ENCODE results near the gene CDK2. TPM values are rescaled to one million over a fixed set of nuclear protein-coding genes. Genes with fewer than 3 reads are reported as not detected.

CDK2 gene
- total RNA-seq, 1 donor from 2014 or later, result 9.4 TPM

DNA sequence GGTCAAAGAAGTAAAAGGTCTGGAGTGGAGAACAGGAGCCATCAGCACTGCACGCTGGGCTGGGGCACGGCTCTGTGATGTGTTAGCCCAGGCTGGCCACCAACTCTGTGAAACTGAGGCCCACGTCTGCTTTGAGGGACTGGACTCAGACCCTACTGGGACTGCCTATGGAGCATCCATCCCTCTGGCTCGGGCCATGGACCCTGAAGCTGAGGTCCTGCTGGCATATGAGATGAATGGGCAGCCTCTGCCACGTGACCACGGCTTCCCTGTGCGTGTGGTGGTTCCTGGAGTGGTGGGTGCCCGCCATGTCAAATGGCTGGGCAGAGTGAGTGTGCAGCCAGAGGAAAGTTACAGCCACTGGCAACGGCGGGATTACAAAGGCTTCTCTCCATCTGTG is 37.6 kb downstream of the CDK2 start:
- Histone ChIP-seq H3K27ac (ENCODE audit: low read depth, low read length) (no peak overlapping the region), H3K4me1 (ENCODE audit: control insufficient read depth in 3 of 3, insufficient read depth in 3 of 3, low read length in 3 of 3) (peaks cover 2 to 9% (median 5%) of the 10 kb centered on the region in 3 donors), H3K9me3 (ENCODE audit: control insufficient read depth in 3 of 3, low read length in 3 of 3) (no peaks in the 10 kb centered on the region), H3K4me3 (ENCODE audit: low read length in 3 of 3) (no peak overlapping the region), H3K36me3 (ENCODE audit: control insufficient read depth in 3 of 3, insufficient read depth in 3 of 3, low read length in 3 of 3) (peaks cover 20 to 23% (median 21%) of the 10 kb centered on the region in 3 donors), H3K9ac (ENCODE audit: low read depth in 1 of 3, low read length in 3 of 3) (no peak overlapping the region), H3K27me3 (ENCODE audit: control insufficient read depth in 3 of 3, insufficient read depth in 3 of 3, low read length in 3 of 3) (no peaks in the 10 kb centered on the region)

DNA sequence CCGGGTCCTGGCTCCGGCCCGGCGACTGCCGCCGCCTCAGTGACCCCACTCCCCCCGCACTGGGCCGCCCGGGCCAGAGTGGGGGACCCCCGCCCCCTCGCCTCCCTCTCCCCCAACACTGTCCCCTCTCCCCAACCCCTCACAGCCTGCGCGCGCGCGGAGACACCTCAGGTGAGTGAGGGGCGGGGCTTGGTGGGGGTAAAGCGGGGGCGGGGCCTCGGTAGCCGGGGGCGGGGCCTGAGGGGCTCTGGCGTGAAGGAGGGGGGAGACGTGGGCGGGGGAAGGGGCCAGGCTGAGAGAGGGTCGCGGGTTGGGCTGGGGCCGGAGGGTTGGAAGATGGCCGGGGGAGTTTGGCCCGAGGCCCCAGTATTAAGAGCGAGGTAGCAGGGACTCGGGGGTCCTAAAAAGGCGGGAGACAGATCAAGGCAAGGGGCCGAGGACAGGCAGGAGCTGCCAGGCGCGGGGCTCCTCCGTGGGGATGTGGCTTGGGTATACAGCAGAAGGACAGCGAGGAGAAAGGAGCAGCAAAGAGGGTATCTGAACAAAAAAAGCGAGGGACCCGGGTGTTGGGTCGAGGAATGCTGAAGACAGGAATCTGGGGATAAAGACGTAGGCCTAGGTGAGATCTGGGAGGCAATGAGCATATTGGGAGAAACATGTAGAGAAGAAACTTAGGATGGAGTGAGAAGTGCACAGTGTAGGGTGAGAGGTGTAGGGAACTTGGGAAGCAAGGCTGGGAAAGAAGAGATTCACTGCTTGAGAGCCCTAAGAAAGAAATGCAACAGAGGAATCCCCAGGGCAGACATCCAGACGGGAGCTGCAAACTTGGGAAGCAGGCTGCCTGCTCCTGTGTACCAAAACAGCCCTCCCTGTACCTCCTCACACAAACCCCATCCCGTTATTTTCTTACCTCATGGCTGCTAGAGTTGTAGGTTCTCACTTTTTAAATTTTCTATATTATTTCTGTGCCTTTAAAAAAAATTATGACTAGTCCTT is 41.2 kb downstream of the CDK2 start:
- H3K4me3 ChIP-seq (ENCODE audit: low read length in 3 of 3), result peak overlapping the region; percentile 92 to 97 (median 92)
- H3K27ac ChIP-seq (ENCODE audit: low read depth, low read length), result peak overlapping the region; percentile 79

DNA sequence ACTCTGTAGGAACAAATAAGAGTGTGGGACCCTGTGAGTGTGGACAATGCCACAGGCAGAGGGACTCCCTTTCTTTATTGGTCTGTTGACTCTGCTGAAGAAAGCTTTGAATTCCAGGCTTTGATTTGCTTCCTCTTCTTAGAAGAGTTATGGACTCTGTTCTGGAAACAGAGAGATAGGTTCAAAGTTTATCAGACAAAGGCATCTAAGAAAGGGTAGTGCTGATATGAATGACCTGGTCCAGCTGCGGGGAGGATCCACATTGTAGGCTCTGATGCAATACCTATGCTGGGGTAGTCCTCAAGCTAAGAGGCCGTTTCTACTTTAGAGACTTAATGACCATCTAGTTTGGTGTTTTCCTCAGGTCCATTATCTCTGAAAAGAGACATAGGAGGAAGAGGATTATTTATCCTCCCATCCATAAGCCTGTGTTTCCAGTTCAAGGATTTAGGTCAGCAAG is 43.5 kb downstream of the CDK2 start:
- H3K4me1 ChIP-seq (ENCODE audit: control insufficient read depth in 3 of 3, insufficient read depth in 3 of 3, low read length in 3 of 3), result peaks cover 2 to 9% (median 5%) of the 10 kb centered on the region in 3 donors
- no peak overlapping the region for H3K4me3 ChIP-seq (ENCODE audit: low read length in 3 of 3)
- H3K9me3 ChIP-seq (ENCODE audit: control insufficient read depth in 3 of 3, low read length in 3 of 3), result no peaks in the 10 kb centered on the region
- H3K27ac ChIP-seq (ENCODE audit: low read depth, low read length), result no peak overlapping the region
- H3K9ac ChIP-seq (ENCODE audit: low read depth in 1 of 3, low read length in 3 of 3), result no peak overlapping the region
- no peaks in the 10 kb centered on the region for H3K27me3 ChIP-seq (ENCODE audit: control insufficient read depth in 3 of 3, insufficient read depth in 3 of 3, low read length in 3 of 3)
- peaks cover 3 to 9% (median 4%) of the 10 kb centered on the region in 3 donors for H3K36me3 ChIP-seq (ENCODE audit: control insufficient read depth in 3 of 3, insufficient read depth in 3 of 3, low read length in 3 of 3)

More for the DNA sequence above, 41.2 kb downstream of the CDK2 start:
- Histone ChIP-seq H3K36me3 (ENCODE audit: control insufficient read depth in 3 of 3, insufficient read depth in 3 of 3, low read length in 3 of 3) (peaks cover 14 to 25% (median 18%) of the 10 kb centered on the region in 3 donors), H3K4me1 (ENCODE audit: control insufficient read depth in 3 of 3, insufficient read depth in 3 of 3, low read length in 3 of 3) (peaks cover 2 to 9% (median 5%) of the 10 kb centered on the region in 3 donors), H3K9ac (ENCODE audit: low read depth in 1 of 3, low read length in 3 of 3) (peak overlapping the region; percentile 75 to 90 (median 76)), H3K27me3 (ENCODE audit: control insufficient read depth in 3 of 3, insufficient read depth in 3 of 3, low read length in 3 of 3) (no peaks in the 10 kb centered on the region), H3K9me3 (ENCODE audit: control insufficient read depth in 3 of 3, low read length in 3 of 3) (no peaks in the 10 kb centered on the region)

DNA sequence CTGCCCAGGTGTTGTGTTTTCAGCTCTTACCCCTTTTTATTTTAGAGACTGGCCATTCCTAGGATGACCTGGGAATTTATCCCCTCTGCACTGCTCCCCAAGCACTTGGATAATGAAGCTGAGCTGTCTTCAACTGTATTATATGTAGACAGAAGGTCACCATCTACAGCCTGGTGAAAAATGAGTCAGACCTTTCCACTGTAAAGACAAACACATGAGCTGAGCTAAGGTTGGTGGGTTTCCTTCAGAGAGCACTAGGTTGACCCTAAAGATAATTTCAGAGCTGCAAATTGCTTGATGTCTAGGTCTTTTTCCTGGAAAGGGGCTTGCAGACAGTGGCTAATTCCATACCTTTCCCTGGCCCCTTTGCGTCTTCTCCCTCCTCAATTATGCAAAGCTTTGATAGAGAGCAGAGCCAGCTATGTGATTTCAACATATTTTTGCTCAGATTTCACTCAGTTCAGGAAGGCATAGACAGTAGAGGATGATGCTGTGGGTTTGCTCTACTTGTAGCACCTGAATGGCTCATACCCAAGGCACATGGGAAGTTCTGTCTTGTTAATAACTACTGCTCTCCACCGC is 45.0 kb downstream of the CDK2 start:
- H3K9me3 ChIP-seq (ENCODE audit: control insufficient read depth in 3 of 3, low read length in 3 of 3), result no peaks in the 10 kb centered on the region
- H3K36me3 ChIP-seq (ENCODE audit: control insufficient read depth in 3 of 3, insufficient read depth in 3 of 3, low read length in 3 of 3), result peaks cover 3 to 9% (median 4%) of the 10 kb centered on the region in 3 donors
- H3K4me3 ChIP-seq (ENCODE audit: low read length in 3 of 3), result no peak overlapping the region
- H3K27ac ChIP-seq (ENCODE audit: low read depth, low read length), result no peak overlapping the region
- peaks cover 2 to 9% (median 5%) of the 10 kb centered on the region in 3 donors for H3K4me1 ChIP-seq (ENCODE audit: control insufficient read depth in 3 of 3, insufficient read depth in 3 of 3, low read length in 3 of 3)
- H3K9ac ChIP-seq (ENCODE audit: low read depth in 1 of 3, low read length in 3 of 3), result no peak overlapping the region
- H3K27me3 ChIP-seq (ENCODE audit: control insufficient read depth in 3 of 3, insufficient read depth in 3 of 3, low read length in 3 of 3), result no peaks in the 10 kb centered on the region

DNA sequence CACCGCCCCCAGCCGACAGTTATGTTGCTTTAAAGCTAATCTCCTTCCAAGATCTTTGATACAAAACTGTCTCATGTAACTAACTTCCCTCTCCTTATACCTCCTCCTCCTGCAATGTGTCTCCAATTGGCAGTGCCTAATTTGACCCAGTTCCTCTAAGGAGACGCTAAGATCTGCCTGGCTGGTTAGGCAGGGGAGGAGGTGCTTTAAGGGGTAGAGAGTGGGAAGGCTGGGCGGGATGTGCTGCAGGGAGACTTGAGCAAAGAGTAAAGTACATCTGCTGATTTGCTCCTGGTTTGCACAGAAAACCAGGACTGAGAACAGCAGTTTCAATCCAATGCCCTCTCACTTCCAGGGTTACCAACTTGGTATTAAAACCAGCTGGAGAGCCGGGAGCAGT is 46.9 kb downstream of the CDK2 start:
- no peaks in the 10 kb centered on the region for H3K9me3 ChIP-seq (ENCODE audit: control insufficient read depth in 3 of 3, low read length in 3 of 3)
- H3K9ac ChIP-seq (ENCODE audit: low read depth in 1 of 3, low read length in 3 of 3), result no peak overlapping the region
- H3K27ac ChIP-seq (ENCODE audit: low read depth, low read length), result no peak overlapping the region
- no peaks in the 10 kb centered on the region for H3K4me1 ChIP-seq (ENCODE audit: control insufficient read depth in 3 of 3, insufficient read depth in 3 of 3, low read length in 3 of 3)
- H3K36me3 ChIP-seq (ENCODE audit: control insufficient read depth in 3 of 3, insufficient read depth in 3 of 3, low read length in 3 of 3), result peaks cover 4 to 14% (median 5%) of the 10 kb centered on the region in 3 donors
- H3K4me3 ChIP-seq (ENCODE audit: low read length in 3 of 3), result no peak overlapping the region
- no peaks in the 10 kb centered on the region for H3K27me3 ChIP-seq (ENCODE audit: control insufficient read depth in 3 of 3, insufficient read depth in 3 of 3, low read length in 3 of 3)

DNA sequence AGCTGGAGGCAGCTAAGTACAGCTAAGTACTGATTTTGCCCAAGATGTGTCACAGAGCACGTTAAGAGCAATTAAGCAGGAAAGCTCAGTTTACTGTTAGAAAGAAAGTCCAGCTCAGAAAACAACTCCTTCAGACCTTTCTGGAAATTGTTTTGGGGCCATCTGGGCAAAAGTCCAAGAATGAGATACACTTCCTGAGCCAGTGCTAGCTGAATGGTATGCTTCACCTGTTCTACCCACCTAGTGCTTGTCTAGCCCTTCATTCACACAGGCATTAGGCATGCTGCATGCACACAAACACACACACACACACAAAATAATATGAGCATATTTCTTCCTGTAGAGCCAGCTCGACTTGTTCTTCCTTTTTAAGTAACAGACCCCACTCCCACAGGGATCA is 47.6 kb downstream of the CDK2 start:
- Histone ChIP-seq H3K27ac (ENCODE audit: low read depth, low read length) (no peak overlapping the region), H3K9me3 (ENCODE audit: control insufficient read depth in 3 of 3, low read length in 3 of 3) (no peaks in the 10 kb centered on the region), H3K27me3 (ENCODE audit: control insufficient read depth in 3 of 3, insufficient read depth in 3 of 3, low read length in 3 of 3) (no peaks in the 10 kb centered on the region), H3K36me3 (ENCODE audit: control insufficient read depth in 3 of 3, insufficient read depth in 3 of 3, low read length in 3 of 3) (peaks cover 5 to 14% (median 5%) of the 10 kb centered on the region in 3 donors), H3K4me1 (ENCODE audit: control insufficient read depth in 3 of 3, insufficient read depth in 3 of 3, low read length in 3 of 3) (no peaks in the 10 kb centered on the region), H3K4me3 (ENCODE audit: low read length in 3 of 3) (no peak overlapping the region), H3K9ac (ENCODE audit: low read depth in 1 of 3, low read length in 3 of 3) (no peak overlapping the region)

DNA sequence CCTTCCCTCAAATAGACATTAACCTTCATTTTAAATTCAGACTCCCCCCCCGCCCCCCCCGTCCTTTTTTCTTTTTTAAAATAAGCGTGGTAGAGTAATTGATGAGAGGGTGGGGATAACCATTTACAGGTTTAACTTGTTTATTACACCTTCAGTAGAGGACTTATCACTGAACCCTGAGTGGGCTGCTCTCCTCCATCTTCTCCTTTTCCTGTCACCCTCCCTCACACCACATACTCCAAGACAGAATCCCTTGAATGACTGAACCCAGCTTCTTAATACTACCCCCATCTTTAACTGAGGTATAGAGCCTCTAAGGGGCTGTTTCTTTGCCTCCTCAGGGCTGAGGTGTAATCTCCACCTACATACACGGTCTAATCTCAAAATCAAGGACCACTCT is 50.6 kb downstream of the CDK2 start:
- H3K4me3 ChIP-seq (ENCODE audit: low read length in 3 of 3), result no peak overlapping the region
- H3K36me3 ChIP-seq (ENCODE audit: control insufficient read depth in 3 of 3, insufficient read depth in 3 of 3, low read length in 3 of 3), result peaks cover 4 to 17% (median 6%) of the 10 kb centered on the region in 3 donors
- no peaks in the 10 kb centered on the region for H3K4me1 ChIP-seq (ENCODE audit: control insufficient read depth in 3 of 3, insufficient read depth in 3 of 3, low read length in 3 of 3)

DNA sequence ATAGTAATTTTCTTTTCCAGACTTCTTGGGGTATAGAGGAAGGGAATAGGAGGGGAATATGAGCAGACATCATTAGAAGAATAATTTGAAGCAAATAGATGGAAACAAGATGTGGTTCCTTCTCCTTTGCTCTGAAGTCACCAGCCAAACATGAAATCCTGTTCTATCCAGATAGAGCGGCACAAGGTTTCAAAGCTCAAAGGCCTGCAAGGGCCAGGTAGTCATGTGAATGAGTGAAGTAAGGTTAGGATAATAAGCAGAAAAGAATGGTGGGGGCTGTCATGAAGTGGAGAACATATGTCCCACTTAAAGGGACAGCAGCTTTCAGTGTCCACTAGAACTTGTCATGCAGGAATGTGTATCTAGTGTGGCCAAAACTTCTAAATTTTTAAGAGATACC is 51.7 kb downstream of the CDK2 start:
- Histone ChIP-seq H3K27ac (ENCODE audit: low read depth, low read length) (no peak overlapping the region), H3K9me3 (ENCODE audit: control insufficient read depth in 3 of 3, low read length in 3 of 3) (no peaks in the 10 kb centered on the region), H3K4me3 (ENCODE audit: low read length in 3 of 3) (no peak overlapping the region), H3K4me1 (ENCODE audit: control insufficient read depth in 3 of 3, insufficient read depth in 3 of 3, low read length in 3 of 3) (no peaks in the 10 kb centered on the region), H3K27me3 (ENCODE audit: control insufficient read depth in 3 of 3, insufficient read depth in 3 of 3, low read length in 3 of 3) (no peaks in the 10 kb centered on the region), H3K36me3 (ENCODE audit: control insufficient read depth in 3 of 3, insufficient read depth in 3 of 3, low read length in 3 of 3) (peaks cover 4 to 17% (median 6%) of the 10 kb centered on the region in 3 donors), H3K9ac (ENCODE audit: low read depth in 1 of 3, low read length in 3 of 3) (no peak overlapping the region)

More for the DNA sequence above, 50.6 kb downstream of the CDK2 start:
- no peaks in the 10 kb centered on the region for H3K27me3 ChIP-seq (ENCODE audit: control insufficient read depth in 3 of 3, insufficient read depth in 3 of 3, low read length in 3 of 3)
- no peak overlapping the region for H3K27ac ChIP-seq (ENCODE audit: low read depth, low read length)
- no peaks in the 10 kb centered on the region for H3K9me3 ChIP-seq (ENCODE audit: control insufficient read depth in 3 of 3, low read length in 3 of 3)
- H3K9ac ChIP-seq (ENCODE audit: low read depth in 1 of 3, low read length in 3 of 3), result no peak overlapping the region

DNA sequence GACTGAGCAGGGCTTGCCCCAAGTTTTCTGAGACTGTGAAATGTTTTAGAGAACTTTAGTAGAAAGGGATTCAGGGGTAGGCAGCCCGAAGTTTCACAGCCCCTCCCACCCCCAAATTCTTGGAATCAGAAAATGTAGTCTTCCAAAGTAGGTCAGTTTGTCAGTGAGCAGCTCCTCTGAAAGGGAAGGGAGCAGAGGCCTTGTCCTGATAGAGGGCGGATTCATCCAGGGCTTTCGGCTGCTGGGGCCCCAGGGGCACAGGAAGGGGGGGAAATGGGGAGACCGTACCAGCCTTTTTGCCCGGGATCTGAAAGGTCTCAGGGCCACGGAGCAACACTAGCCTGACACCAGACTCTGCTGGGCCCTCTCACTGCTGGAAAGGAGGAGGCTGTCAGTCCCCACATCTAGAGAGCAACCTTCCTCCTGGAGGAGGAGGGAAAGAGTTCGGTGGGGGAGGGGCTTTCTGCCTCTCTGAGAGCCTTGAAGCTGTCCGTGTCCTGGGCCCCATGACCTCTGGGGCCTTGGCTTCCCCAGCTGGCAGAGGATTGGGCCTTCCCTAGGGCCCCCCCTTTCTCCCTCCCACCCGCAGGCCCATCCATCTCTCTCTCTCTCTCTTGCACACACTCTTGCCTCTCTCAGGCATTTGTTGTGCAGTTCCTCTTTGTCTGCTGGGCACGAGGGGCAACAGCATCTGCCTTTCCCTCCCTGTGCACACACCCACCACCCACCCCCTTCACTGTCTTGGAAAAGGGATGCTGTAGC is 54.0 kb downstream of the CDK2 start, which contains the start of gene IKZF4:
Gene IKZF4, plus strand, starts transcription at position 621 of the 762 bp plus-strand sequence. CDS start 451 bp downstream, outside the sequence.
- no peaks in the 10 kb centered on the region for H3K9me3 ChIP-seq (ENCODE audit: control insufficient read depth in 3 of 3, low read length in 3 of 3)
- H3K9ac ChIP-seq (ENCODE audit: low read depth in 1 of 3, low read length in 3 of 3), result peak within 1 kb of the TSS in 2 of 3 donors; percentile 8 to 40
- H3K27ac ChIP-seq (ENCODE audit: low read depth, low read length), result peak within 1 kb of the TSS; percentile 30
- peaks cover 4 to 23% (median 13%) of the 10 kb centered on the region in 3 donors for H3K36me3 ChIP-seq (ENCODE audit: control insufficient read depth in 3 of 3, insufficient read depth in 3 of 3, low read length in 3 of 3)
- H3K27me3 ChIP-seq (ENCODE audit: control insufficient read depth in 3 of 3, insufficient read depth in 3 of 3, low read length in 3 of 3), result no peaks in the 10 kb centered on the region
- H3K4me3 ChIP-seq (ENCODE audit: low read length in 3 of 3), result peak within 1 kb of the TSS; percentile 26 to 38 (median 35)
- no peaks in the 10 kb centered on the region for H3K4me1 ChIP-seq (ENCODE audit: control insufficient read depth in 3 of 3, insufficient read depth in 3 of 3, low read length in 3 of 3)

Measured in skeletal muscle tissue (tissue), 4 donors.